ENCODE data around the gene RAB11FIP4. TPM values are rescaled to one million over a fixed set of nuclear protein-coding genes. Genes with fewer than 3 reads are reported as not detected.

RAB11FIP4 gene
- 0.47 and 20.2 TPM in 2 replicates for total RNA-seq

DNA sequence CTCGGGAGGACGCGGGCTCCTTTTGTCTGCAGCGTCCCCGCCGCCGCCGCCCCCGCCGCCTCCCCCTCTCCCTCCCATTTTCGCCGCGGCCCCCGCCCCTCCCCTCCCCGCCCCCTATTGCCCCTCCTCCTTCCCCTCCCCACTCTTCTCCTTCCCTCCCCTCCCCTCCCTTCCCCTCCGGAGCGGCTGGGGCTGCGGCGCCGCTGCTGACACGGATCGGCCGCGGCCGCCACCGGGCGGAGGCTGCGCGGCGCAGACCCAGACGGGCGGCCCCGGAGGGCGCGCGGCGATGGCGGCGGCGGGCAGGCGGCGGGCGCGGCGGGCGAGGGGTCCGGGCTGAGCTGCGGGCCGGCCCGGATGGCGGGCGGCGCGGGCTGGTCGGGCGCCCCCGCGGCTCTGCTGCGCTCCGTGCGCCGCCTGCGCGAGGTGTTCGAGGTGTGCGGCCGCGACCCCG is at the start of gene RAB11FIP4:
TSS of gene RAB11FIP4 (plus strand) at position 180 of the 454 bp plus-strand sequence. CDS start at position 358, 178 bp downstream.

Other genes starting within 250 kb of the RAB11FIP4 start
- gene OMG, start 94.4 kb upstream of the RAB11FIP4 start, total RNA-seq, result 3.3 and 7.9 TPM in 2 replicates
- under 0.01 and 0.43 TPM in 2 replicates for gene EVI2B, start 77.6 kb upstream of the RAB11FIP4 start, total RNA-seq
- 0.23 and 0.77 TPM in 2 replicates for gene EVI2A, start 70.1 kb upstream of the RAB11FIP4 start, total RNA-seq